NCI-H1694 (cell line): ENCODE measurements around the gene RABL6.
"Not testable (repeated sequence)": the region's sequence is repeated elsewhere in the genome, so short reads cannot be mapped to it uniquely, and the experiment has no call there.

Experiments
- DNase-seq: peaks from one replicate; lab custom pipeline; 2025; lab: John Stamatoyannopoulos, UW

RABL6 gene

GRCh38 chr9:136776947-136777346, 30.8 kb upstream of the RABL6 start:
- DNase-seq: no peak

- DNase-seq: no peak
Measured at GRCh38 chr9:136777359-136777758, 30.4 kb upstream of the RABL6 start.

- DNase-seq: no peak
Measured at GRCh38 chr9:136779808-136780207, 27.9 kb upstream of the RABL6 start.

- DNase-seq: no peak
Measured at GRCh38 chr9:136782452-136782851, 25.3 kb upstream of the RABL6 start.

GRCh38 chr9:136784249-136784996, 23.3 kb upstream of the RABL6 start:
- peak; percentile 67 for DNase-seq

GRCh38 chr9:136784997-136785361, 22.8 kb upstream of the RABL6 start:
- DNase-seq: no peak

GRCh38 chr9:136785565-136786355, 22.0 kb upstream of the RABL6 start:
- DNase-seq: not testable (repeated sequence)

GRCh38 chr9:136786451-136786850, 21.3 kb upstream of the RABL6 start:
- no peak for DNase-seq

GRCh38 chr9:136786983-136787382, 20.8 kb upstream of the RABL6 start:
- not testable (repeated sequence) for DNase-seq

GRCh38 chr9:136787690-136788400, 19.9 kb upstream of the RABL6 start:
- DNase-seq: peak; percentile 69

- not testable (repeated sequence) for DNase-seq
Measured at GRCh38 chr9:136788644-136789522, 18.9 kb upstream of the RABL6 start.

- no peak for DNase-seq
Measured at GRCh38 chr9:136789523-136789937, 18.2 kb upstream of the RABL6 start.

GRCh38 chr9:136790640-136791515, 16.9 kb upstream of the RABL6 start, which contains the start of gene TMEM141:
Gene TMEM141, plus strand, starts transcription at chr9:136791344. Its CDS starts 27 bp downstream, at chr9:136791371.
- DNase-seq: peak; percentile 94

GRCh38 chr9:136791516-136792276, 16.1 kb upstream of the RABL6 start:
- DNase-seq: peak; percentile 26

GRCh38 chr9:136792321-136793085, 15.2 kb upstream of the RABL6 start:
- no peak for DNase-seq

- DNase-seq: no peak
Measured at GRCh38 chr9:136793086-136793946, 14.4 kb upstream of the RABL6 start.

- no peak for DNase-seq
Measured at GRCh38 chr9:136794281-136794999, 13.3 kb upstream of the RABL6 start.
